LNCaP clone FGC (cell line): ENCODE measurements around the gene ARPC5.

ENCODE experiments used
- DNase-seq: peaks from one replicate; pipeline ENCODE4 v3.0.0-alpha.2; 2011; ENCODE audit warnings: low read depth
- H3K4me3 ChIP-seq: 2 replicates; pipeline ENCODE4 v1.5.1; 2011; ENCODE audit warnings: mild to moderate bottlenecking, low read depth, low read length, control low read depth
- TF ChIP-seq, protein P1 (sequence below): IDR thresholded peaks from 2 replicates; pipeline ENCODE4 v1.5.1; 2012; ENCODE audit warnings: mild to moderate bottlenecking; ENCODE audit not compliant: control insufficient read depth, insufficient read depth; ENCODE audit errors: extremely low read depth

ARPC5 gene

DNA sequence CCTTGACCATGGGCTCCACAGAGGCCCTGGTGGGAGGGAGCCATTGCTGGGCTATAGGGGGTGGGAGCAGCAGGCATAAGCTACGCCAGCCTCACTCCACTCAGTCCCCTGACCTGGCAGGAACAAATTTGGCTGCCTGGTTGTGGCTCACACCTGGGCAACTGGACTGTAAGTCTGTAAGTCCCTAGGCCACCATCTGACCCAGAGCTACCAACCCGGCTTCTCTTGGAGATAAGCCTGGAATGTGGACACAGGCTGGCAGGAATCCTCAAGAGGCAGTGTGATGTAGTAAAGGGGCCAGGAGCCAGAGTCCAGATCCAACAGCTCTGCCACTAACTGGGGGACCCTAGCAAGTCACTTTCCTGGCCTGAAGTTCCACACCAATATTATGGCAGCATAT is 56.7 kb downstream of the ARPC5 start:
- TF ChIP-seq, protein P1, sequence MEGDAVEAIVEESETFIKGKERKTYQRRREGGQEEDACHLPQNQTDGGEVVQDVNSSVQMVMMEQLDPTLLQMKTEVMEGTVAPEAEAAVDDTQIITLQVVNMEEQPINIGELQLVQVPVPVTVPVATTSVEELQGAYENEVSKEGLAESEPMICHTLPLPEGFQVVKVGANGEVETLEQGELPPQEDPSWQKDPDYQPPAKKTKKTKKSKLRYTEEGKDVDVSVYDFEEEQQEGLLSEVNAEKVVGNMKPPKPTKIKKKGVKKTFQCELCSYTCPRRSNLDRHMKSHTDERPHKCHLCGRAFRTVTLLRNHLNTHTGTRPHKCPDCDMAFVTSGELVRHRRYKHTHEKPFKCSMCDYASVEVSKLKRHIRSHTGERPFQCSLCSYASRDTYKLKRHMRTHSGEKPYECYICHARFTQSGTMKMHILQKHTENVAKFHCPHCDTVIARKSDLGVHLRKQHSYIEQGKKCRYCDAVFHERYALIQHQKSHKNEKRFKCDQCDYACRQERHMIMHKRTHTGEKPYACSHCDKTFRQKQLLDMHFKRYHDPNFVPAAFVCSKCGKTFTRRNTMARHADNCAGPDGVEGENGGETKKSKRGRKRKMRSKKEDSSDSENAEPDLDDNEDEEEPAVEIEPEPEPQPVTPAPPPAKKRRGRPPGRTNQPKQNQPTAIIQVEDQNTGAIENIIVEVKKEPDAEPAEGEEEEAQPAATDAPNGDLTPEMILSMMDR, result no peak
- no peak for DNase-seq
- no peak overlapping the region for H3K4me3 ChIP-seq

DNA sequence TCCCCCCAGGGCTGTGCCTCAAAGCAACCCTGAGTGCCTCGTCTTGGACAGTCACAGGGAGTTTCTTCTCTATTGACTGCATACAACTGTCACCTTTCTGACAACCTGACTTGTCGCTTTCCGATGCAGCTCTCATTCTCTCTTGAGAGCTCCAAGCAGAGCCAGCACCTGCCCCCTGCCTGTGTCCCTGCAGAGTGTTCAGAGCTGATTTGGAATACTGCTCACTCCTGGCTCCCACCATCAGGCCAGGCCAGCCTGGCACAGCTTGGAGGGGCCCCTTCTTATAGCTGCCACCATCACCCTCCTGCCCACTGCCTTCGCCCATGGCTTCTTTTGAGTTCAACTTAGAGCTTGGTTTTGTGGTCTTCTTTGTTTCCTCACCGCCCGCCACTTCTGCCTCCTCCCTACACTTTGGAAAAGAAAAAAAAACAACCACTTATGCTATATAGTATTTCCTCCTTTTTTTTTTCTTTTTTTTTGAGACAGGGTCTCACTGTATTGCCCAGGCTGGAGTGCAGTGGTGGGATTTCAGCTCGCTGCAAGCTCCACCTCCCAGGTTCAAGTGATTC is 57.6 kb downstream of the ARPC5 start:
- no peak overlapping the region for H3K4me3 ChIP-seq
- TF ChIP-seq, protein P1, result no peak
- no peak for DNase-seq

DNA sequence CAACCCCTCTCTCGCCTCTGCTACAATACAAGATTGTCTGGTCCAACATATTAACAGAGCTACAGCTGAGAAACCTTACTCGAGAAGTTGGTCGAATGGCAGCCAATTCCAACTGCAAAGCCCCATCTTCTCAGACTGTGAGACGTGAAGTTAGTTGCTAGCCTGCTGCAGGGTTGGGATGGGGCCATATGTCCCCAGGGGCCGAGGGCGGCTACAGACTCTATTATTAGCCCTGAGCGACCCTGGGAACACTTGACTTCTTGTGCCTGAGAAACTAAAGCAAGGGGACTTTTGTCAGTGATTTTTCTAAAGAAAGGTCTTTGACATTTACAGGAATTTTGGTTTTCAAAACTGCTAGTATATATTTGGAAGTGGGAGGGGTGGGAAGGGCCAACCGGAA is 59.0 kb downstream of the ARPC5 start:
- DNase-seq, result no peak
- TF ChIP-seq, protein P1, result no peak
- no peak overlapping the region for H3K4me3 ChIP-seq

DNA sequence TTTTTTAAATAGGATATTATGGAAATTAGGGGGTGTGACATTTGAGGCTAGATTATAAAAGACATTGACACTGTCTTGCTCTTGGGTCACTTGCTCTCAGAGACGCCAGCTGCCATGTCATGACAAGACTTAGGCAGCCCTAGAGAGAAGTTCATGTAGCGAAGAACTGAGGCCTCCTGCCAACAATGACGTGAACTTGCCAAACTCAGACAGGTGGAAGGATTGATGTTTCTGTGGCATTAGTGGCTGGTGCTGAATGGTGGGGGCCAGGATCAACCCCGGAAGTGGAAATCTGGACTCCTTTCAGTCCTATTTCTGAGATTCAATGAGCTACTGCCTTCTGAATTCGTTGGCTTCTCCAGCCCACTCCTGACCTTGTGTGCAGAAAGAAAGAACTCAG is 60.0 kb downstream of the ARPC5 start:
- DNase-seq, result no peak
- TF ChIP-seq, protein P1, result no peak
- no peak overlapping the region for H3K4me3 ChIP-seq

DNA sequence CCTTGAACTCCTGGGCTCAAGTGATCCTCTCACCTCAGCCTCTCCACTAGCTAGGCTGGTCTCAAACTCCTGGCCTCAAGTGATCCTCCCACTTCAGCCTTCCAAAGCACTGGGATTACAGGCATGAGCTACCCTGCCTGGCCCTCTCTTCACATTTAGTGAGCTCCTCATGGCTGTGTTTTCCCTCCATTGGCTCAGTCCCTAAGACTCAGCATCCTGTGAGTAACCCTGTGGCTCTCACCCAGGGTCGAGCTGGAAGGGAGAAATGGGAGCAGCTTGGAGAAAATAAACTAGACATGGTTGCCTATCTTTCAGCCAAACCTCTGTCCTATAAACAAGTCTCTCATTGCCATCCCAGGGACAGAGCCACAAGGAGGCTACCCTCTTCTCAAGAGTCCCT is 62.9 kb downstream of the ARPC5 start:
- DNase-seq, result no peak
- no peak overlapping the region for H3K4me3 ChIP-seq
- TF ChIP-seq, protein P1, result no peak

DNA sequence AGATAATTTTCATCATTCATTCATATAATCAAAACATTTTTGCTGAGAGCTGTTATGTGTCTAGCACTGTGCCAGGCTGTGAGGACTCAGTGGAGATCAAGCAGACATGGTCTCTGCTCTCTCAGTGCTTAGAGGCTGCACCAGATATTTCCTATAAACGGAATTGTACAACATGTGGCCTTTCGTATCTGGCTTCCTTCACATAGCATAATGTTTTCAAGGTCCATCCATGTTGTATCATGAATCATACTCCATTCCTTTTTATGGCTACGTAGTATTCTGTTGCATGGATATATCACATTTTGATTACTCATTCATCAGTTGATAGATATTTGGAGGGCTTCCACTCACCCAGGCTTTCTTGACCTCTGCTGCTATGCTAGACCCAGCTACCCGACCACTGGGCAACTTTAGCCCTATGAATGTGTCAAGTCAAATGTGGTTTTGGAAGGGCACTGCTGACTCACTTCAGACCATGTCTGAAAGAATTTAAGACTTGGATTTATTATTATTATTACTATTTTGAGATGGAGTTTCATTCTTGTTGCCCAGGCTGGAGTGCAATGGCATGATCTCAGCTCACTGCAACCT is 63.8 kb downstream of the ARPC5 start:
- H3K4me3 ChIP-seq, result no peak overlapping the region
- no peak for DNase-seq
- TF ChIP-seq, protein P1, result no peak
